IgD-negative memory B cell (primary cell): ENCODE results near the gene SLX1A. TPM values are rescaled to one million over a fixed set of nuclear protein-coding genes. Genes with fewer than 3 reads are reported as not detected.
"Not testable (repeated sequence)": the region's sequence is repeated elsewhere in the genome, so short reads cannot be mapped to it uniquely, and the experiment has no call there.

ENCODE experiments used
- H3K27ac Mint-ChIP-seq, 3 donors: one replicate each; pipeline ENCODE4 v1.8.0; 2020 to 2022; ENCODE audit warnings: mild to moderate bottlenecking in 3 of 3, mixed read lengths in 3 of 3, moderate library complexity in 1 of 3
- H3K27me3 Mint-ChIP-seq: one replicate; pipeline ENCODE4 v1.8.0; 2021; ENCODE audit warnings: mixed read lengths
- H3K36me3 Mint-ChIP-seq: one replicate; pipeline ENCODE4 v1.8.0; 2020; ENCODE audit warnings: mild to moderate bottlenecking, mixed read lengths
- H3K4me1 Mint-ChIP-seq, 3 donors: one replicate each; pipeline ENCODE4 v1.8.0; 2020 to 2022; ENCODE audit warnings: mixed read lengths in 3 of 3, mild to moderate bottlenecking in 1 of 3
- H3K4me3 Mint-ChIP-seq, 4 donors: one replicate each; pipeline ENCODE4 v1.8.0; 2020 to 2022; ENCODE audit warnings: mild to moderate bottlenecking in 4 of 4, mixed read lengths in 4 of 4, moderate library complexity in 3 of 4
- H3K9me3 Mint-ChIP-seq, 3 donors: one replicate each; pipeline ENCODE4 v1.8.0; 2020 to 2021; ENCODE audit warnings: mixed read lengths in 3 of 3, mild to moderate bottlenecking in 1 of 3
- polyA plus RNA-seq: library from polyadenylated mRNA; unstranded; fragments of 300-500 nt; fragmentation: Illumina TruSeq; gene quantifications from one replicate; pipeline ENCODE4 v1.2.3, GENCODE V29; 2021

SLX1A gene
- polyA plus RNA-seq, 1 donor from 2014 or later = 83.5 TPM

DNA sequence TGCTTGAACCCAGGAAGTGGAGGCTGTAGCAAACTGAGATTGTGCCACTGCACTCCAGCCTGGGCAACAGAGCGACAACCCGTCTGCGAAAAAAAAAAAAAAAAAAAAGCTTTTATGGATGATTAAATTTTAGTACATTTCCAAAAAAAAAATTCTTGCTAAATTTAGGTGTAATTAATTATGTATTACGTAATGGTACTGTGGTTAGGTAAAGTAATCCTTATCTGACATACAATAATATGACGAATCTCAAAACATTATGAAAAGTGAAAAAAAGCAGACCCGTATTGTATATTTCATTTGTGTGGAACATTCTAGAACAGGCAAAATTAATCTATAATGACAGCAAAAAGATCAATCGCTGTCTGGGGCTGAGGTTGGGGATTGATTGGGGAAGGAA lies 20.6 kb upstream of the SLX1A start:
- Mint-ChIP-seq H3K27me3 (peaks cover 1% of the 10 kb centered on the region), H3K9me3 (no peaks in the 10 kb centered on the region), H3K4me1 (peaks cover 0 to 3% (median 2%) of the 10 kb centered on the region in 3 donors), H3K4me3 (no peak overlapping the region), H3K27ac (no peak overlapping the region), H3K36me3 (no peaks in the 10 kb centered on the region)

DNA sequence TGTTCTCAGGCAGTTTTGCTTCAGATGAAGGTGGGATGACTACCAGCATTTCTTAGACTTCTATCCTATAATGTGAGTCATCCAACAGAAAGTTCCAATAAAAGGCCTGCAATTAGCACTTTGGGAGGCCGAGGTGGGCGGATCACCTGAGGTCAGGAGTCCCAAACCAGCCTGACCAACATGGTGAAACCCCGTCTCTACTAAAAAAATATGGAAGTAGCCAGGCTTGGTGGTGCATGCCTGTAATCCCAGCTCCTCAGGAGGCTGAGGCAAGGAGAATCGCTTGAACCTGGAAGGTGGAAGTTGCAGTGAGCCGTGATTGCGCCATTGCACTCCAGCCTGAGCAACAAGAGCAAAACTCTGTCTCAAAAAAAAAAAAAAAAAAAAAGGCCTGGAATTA lies 16.8 kb upstream of the SLX1A start:
- not testable (repeated sequence) for H3K4me3 Mint-ChIP-seq, H3K4me1 Mint-ChIP-seq, H3K9me3 Mint-ChIP-seq, H3K27ac Mint-ChIP-seq, H3K27me3 Mint-ChIP-seq, H3K36me3 Mint-ChIP-seq

DNA sequence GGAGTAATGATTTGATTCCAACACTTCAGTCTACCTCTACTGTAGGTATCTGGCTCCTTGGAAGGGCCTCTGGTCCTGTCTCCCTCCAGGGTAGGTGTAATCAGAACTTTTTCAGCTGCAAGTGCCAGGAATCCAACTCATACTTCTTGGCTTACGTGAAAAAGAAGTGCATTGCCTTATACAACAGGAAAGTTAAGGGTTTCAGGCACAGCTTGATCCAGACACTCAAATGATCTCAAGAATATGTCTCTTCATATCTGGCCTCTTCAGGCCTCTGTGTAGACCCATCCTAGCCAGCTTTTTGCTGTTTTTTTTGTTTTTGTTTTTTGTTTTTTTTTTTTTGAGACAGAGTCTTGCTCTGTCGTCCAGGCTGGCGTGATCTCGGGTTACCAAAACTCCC lies 14.5 kb upstream of the SLX1A start:
- no peak overlapping the region for H3K27ac Mint-ChIP-seq
- peaks cover 3% of the 10 kb centered on the region for H3K36me3 Mint-ChIP-seq
- no peaks in the 10 kb centered on the region for H3K9me3 Mint-ChIP-seq
- no peaks in the 10 kb centered on the region for H3K27me3 Mint-ChIP-seq
- H3K4me1 Mint-ChIP-seq = peaks cover 8 to 10% (median 9%) of the 10 kb centered on the region in 3 donors
- H3K4me3 Mint-ChIP-seq = peak overlapping the region in 1 of 4 donors; percentile 60

DNA sequence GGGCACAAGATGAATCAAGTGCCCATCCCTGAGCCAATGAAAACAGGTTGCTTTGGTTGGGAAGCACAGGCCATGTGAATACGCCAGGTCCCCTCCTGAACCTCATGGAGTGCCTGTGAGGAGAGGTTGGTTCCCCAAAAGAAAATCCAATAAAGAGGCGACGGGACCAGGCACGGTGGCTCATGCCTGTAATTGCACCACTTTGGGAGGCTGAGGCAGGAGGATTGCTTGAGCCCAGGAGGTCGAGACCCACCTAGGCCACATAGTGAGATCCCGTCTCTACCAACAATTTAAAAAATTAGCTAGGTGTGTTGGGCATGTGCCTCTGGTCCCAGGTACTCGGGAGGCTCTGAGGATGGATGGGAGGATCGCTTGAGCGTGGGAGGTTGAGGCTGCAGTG lies 13.7 kb upstream of the SLX1A start:
- Mint-ChIP-seq H3K9me3 (no peaks in the 10 kb centered on the region), H3K4me1 (peaks cover 8 to 10% (median 9%) of the 10 kb centered on the region in 3 donors), H3K4me3 (no peak overlapping the region), H3K36me3 (peaks cover 10% of the 10 kb centered on the region), H3K27me3 (no peaks in the 10 kb centered on the region), H3K27ac (no peak overlapping the region)

DNA sequence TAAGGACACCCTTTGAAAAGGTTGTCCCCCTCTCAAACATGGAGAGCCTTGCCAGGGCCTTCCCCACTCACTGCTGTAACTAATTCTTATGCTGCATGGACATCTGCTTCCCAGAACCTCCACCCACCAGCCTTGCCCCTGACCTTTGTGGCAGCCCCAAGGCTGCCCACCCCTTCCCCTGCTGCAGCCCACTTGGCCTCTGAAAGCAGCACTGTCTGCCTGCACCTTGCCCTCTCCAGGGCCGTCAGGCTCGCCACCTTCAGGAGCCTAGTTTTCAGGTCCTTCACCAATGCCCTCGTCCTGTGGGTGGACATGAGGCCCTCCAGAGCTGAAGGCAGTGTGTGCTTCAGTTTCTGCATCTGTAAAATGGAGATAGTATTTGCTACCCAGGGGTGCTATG lies 12.9 kb upstream of the SLX1A start:
- Mint-ChIP-seq H3K4me3 (peak overlapping the region in 2 of 4 donors; percentile 47 to 63), H3K27ac (peak overlapping the region in 2 of 3 donors; percentile 39 to 77), H3K36me3 (peaks cover 11% of the 10 kb centered on the region), H3K27me3 (no peaks in the 10 kb centered on the region), H3K9me3 (no peaks in the 10 kb centered on the region), H3K4me1 (peaks cover 9 to 10% (median 9%) of the 10 kb centered on the region in 3 donors)

- Mint-ChIP-seq H3K9me3 (no peaks in the 10 kb centered on the region), H3K27ac (peak within 1 kb of the TSS; percentile 97 to 99 (median 98)), H3K4me1 (peaks cover 20 to 22% (median 21%) of the 10 kb centered on the region in 3 donors), H3K36me3 (peaks cover 15% of the 10 kb centered on the region), H3K27me3 (no peaks in the 10 kb centered on the region), H3K4me3 (peak within 1 kb of the TSS; percentile 97 to 99 (median 99))
Measured at GRCh38 chr16:30183233-30184095, 10.2 kb upstream of the SLX1A start, which contains the start of gene CORO1A. TSS of gene CORO1A (plus strand) at chr16:30183602. CDS start at chr16:30185210, 1,608 bp downstream.

GRCh38 chr16:30184096-30184890 lies 9.4 kb upstream of the SLX1A start:
- no peaks in the 10 kb centered on the region for H3K27me3 Mint-ChIP-seq

GRCh38 chr16:30184891-30185682 lies 8.6 kb upstream of the SLX1A start:
- H3K4me1 Mint-ChIP-seq = peaks cover 20 to 22% (median 21%) of the 10 kb centered on the region in 3 donors
- H3K9me3 Mint-ChIP-seq = no peaks in the 10 kb centered on the region
- no peaks in the 10 kb centered on the region for H3K27me3 Mint-ChIP-seq
- peaks cover 15% of the 10 kb centered on the region for H3K36me3 Mint-ChIP-seq
- H3K27ac Mint-ChIP-seq = peak overlapping the region; percentile 97 to 99 (median 98)
- H3K4me3 Mint-ChIP-seq = peak overlapping the region; percentile 97 to 99 (median 99)

More at GRCh38 chr16:30184096-30184890, 9.4 kb upstream of the SLX1A start:
- peak overlapping the region; percentile 97 to 99 (median 98) for H3K27ac Mint-ChIP-seq
- no peaks in the 10 kb centered on the region for H3K9me3 Mint-ChIP-seq
- H3K4me1 Mint-ChIP-seq = peaks cover 20 to 22% (median 21%) of the 10 kb centered on the region in 3 donors
- H3K36me3 Mint-ChIP-seq = peaks cover 15% of the 10 kb centered on the region
- peak overlapping the region; percentile 97 to 99 (median 99) for H3K4me3 Mint-ChIP-seq

DNA sequence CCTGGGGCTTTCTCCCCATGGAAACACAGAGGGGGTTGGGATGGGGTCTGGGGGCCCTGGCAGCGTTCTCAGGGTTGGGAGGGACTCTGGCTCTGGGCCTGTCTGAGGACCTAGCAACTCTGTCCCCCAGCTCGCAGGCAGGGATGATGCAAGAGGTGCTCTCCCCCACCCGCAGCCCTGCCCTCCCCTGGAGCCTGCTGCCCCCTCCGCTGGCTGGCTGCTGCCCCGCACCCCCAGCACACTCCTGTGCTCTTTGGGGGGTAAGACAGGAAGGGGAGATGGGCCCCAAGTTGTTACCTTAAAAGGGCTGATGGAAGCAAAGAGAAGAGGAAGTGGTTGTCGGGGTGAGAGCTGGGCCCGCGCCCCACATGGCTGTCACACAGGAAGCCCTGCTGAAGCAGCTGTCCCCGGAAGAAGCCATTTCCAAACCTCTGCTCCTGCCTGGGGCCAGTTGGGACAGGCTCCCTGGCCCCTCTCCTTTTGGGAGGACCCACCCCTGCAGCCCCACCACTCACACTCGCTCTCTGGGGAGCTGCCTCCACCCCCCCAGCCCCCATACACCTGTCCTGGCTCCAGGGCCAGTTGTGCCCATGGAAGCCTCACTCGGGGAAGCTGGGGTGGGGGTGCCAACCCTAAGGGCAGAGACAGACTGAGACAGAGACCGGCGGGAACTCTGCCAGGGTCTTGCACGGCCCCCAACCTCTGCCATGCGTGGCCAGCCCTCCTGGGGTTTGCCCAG lies 7.8 kb upstream of the SLX1A start:
- peaks cover 19 to 22% (median 19%) of the 10 kb centered on the region in 3 donors for H3K4me1 Mint-ChIP-seq
- peaks cover 15% of the 10 kb centered on the region for H3K36me3 Mint-ChIP-seq
- peak overlapping the region; percentile 97 to 99 (median 98) for H3K27ac Mint-ChIP-seq
- H3K27me3 Mint-ChIP-seq = no peaks in the 10 kb centered on the region
- no peaks in the 10 kb centered on the region for H3K9me3 Mint-ChIP-seq
- peak overlapping the region; percentile 97 to 99 (median 99) for H3K4me3 Mint-ChIP-seq

- H3K4me1 Mint-ChIP-seq = peaks cover 17 to 22% (median 19%) of the 10 kb centered on the region in 3 donors
Measured at GRCh38 chr16:30186444-30186781, 7.3 kb upstream of the SLX1A start.

GRCh38 chr16:30186782-30187555 lies 6.7 kb upstream of the SLX1A start:
- Mint-ChIP-seq H3K36me3 (peaks cover 15% of the 10 kb centered on the region), H3K9me3 (no peaks in the 10 kb centered on the region), H3K27ac (peak overlapping the region; percentile 97 to 99 (median 98)), H3K4me1 (peaks cover 16 to 21% (median 18%) of the 10 kb centered on the region in 3 donors), H3K27me3 (no peaks in the 10 kb centered on the region), H3K4me3 (peak overlapping the region; percentile 97 to 99 (median 99))

More at GRCh38 chr16:30186444-30186781, 7.3 kb upstream of the SLX1A start:
- H3K27me3 Mint-ChIP-seq = no peaks in the 10 kb centered on the region
- peak overlapping the region; percentile 97 to 99 (median 98) for H3K27ac Mint-ChIP-seq
- peak overlapping the region; percentile 97 to 99 (median 99) for H3K4me3 Mint-ChIP-seq
- no peaks in the 10 kb centered on the region for H3K9me3 Mint-ChIP-seq
- H3K36me3 Mint-ChIP-seq = peaks cover 15% of the 10 kb centered on the region

DNA sequence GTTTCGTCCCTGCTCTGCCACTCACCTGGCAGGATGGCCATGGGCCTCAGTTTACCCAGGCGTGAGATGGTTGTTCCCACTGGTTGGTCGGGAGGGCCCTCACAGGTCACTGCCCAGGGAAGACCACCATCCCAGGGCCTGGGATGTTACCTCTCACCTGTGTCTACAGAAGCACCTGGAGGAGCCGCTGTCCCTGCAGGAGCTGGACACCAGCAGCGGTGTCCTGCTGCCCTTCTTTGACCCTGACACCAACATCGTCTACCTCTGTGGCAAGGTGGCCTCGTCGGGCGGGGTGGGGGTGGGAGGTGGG lies 6.2 kb upstream of the SLX1A start:
- Mint-ChIP-seq H3K36me3 (peaks cover 15% of the 10 kb centered on the region), H3K4me1 (peaks cover 11 to 15% (median 13%) of the 10 kb centered on the region in 3 donors), H3K27me3 (no peaks in the 10 kb centered on the region), H3K4me3 (peak overlapping the region; percentile 97 to 99 (median 99)), H3K27ac (peak overlapping the region; percentile 97 to 99 (median 98)), H3K9me3 (no peaks in the 10 kb centered on the region)

- H3K9me3 Mint-ChIP-seq = no peaks in the 10 kb centered on the region
- peak overlapping the region in 2 of 3 donors; percentile 63 to 99 for H3K27ac Mint-ChIP-seq
- H3K4me1 Mint-ChIP-seq = peaks cover 10 to 15% (median 12%) of the 10 kb centered on the region in 3 donors
- H3K4me3 Mint-ChIP-seq = peak overlapping the region in 2 of 4 donors; percentile 35 to 82
- no peaks in the 10 kb centered on the region for H3K27me3 Mint-ChIP-seq
- peaks cover 15% of the 10 kb centered on the region for H3K36me3 Mint-ChIP-seq
Measured at GRCh38 chr16:30187971-30188561, 5.6 kb upstream of the SLX1A start.
